NCI-H2081 (cell line): Measurements from ENCODE around the gene RAB3IP.
"Not testable (repeated sequence)": the region's sequence is repeated elsewhere in the genome, so short reads cannot be mapped to it uniquely, and the experiment has no call there.

Experiments used
- DNase-seq, 2 experiments: peaks; one replicate each; lab custom pipeline; 2025; lab: John Stamatoyannopoulos, UW

Gene RAB3IP

DNA sequence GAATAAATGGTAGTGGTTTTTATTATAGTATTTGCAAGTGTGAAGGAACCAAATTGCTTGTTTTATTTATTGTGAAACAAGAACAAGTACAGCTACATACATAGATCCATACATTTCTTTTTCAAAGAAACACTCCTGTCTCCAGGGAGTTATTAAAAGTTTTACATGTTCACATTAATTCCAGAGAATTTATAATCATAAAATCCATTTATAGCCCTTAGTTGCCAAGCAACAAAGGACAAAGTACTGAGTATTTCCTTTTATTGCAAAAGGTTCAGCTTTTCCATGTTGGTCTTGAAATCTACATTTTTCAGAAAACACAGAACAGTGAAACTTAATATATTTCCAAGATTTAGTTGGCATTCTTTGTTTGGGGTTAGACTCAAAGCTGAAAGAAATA, 95.9 kb downstream of the RAB3IP start:
- no peak for DNase-seq

GRCh38 chr12:69835081-69835480, 96.4 kb downstream of the RAB3IP start:
- DNase-seq: no peak

DNA sequence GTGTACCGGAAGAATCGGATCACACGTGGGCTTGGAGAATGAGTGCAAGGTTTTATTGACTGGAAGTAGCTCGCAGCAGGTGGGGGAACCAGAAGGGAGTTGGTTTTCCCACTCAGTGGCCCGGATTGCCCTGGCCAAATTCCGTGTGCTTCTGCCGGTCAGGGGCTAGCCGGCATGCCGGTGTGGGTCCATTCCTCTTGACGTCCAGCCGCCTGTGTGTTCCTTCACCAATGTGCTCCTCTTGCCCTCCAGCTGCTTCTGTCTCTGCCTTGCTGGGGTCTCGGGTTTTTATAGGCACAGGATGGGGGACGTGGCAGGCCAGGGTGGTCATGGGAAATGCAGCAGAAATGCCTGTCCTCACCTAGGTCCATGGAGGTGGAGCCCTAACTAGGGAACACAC, 97.4 kb downstream of the RAB3IP start:
- DNase-seq: no peak

DNA sequence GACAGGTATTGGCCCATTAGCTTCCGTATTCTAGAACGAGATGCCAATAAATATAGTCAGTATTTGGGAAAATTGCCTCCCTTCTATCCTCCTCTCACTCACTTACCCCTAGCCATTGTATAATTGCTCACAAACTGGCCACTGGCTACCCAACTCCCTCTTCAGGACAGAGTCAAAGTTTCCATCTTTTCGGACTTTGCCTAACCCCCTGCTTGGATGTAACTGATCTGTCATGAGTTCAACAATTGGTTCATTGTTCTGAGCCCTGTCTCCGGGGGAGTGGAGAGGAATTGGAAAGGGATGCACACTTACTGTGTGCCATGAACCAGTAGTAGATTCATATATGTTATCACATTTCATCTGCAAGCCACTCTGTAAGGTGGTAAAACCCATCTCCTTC, 98.5 kb downstream of the RAB3IP start:
- DNase-seq: no peak

GRCh38 chr12:69837657-69838415, 99.2 kb downstream of the RAB3IP start:
- no peak for DNase-seq

GRCh38 chr12:69840727-69841126, 102.1 kb downstream of the RAB3IP start:
- DNase-seq: no peak

GRCh38 chr12:69843608-69844007, 104.9 kb downstream of the RAB3IP start:
- DNase-seq: no peak

GRCh38 chr12:69844416-69844815, 105.8 kb downstream of the RAB3IP start:
- no peak for DNase-seq

GRCh38 chr12:69844836-69845235, 106.2 kb downstream of the RAB3IP start:
- DNase-seq: no peak

GRCh38 chr12:69846976-69847375, 108.3 kb downstream of the RAB3IP start:
- no peak for DNase-seq

GRCh38 chr12:69851976-69852375, 113.3 kb downstream of the RAB3IP start:
- DNase-seq: no peak

GRCh38 chr12:69853176-69853961, 114.7 kb downstream of the RAB3IP start:
- not testable (repeated sequence) for DNase-seq

DNA sequence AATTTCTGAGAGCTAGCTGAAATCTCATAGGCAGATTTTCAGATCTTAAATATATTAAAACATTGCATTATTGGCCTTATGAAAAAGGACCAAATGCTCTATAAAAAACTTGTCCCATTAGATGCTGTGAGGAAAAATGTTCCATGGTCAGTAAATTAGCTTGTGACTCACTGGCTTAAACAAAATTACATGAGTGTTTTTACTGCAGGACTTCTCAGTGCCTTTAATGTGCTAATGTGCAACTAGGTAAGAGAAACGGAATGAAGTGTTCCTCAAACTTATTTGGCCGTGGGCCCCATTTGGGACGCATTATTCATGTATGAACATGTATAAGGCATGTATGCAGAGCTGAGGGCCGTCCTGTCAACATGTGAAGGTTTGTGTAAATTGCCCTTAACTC, 128.0 kb downstream of the RAB3IP start:
- no peak for DNase-seq

DNA sequence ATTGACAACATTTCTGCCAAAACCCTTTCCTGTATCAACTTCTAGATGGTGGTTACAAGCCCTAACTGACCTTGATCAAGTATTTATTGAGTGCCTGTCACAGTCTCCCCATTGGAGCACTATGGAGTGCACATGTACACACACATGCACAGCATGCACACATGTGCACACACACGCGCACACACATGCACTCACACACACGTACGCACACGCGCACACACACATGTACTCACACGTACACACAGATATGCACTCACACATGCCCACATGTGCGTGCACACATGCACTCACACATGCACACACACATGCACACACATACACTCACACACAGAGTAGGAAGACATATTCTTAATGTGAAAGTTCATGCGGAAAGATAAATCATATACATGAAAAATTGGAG, 130.0 kb downstream of the RAB3IP start:
- no peak for DNase-seq

DNA sequence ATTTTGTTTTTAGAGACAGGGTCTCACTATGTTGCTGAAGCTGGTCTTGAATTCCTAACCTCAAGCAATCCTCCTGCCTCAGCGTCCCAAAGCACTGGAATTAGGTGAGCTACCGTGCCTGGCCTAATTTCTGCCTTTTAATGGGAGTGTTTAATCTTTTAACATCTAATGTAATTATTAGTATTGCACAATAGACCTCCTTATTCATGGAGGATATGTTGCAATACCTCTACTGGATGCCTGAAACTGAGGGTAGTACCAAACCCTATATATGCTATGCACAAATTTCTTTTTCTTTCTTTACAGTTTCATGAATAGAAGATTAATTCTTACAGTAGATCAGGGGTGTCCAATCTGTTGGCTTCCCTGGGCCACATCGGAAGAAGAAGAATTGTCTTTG, 134.1 kb downstream of the RAB3IP start:
- no peak for DNase-seq
